Activated CD4-positive, alpha-beta T cell treated with anti-CD3 and anti-CD28 coated beads, Interleukin-2, amount 50 U/mL, for 16 hours (primary cell): ENCODE data around the gene CHSY3.

ENCODE experiments used
- DNase-seq: peaks from one replicate; pipeline ENCODE4 v3.0.0-alpha.2; 2020

CHSY3 gene

DNA sequence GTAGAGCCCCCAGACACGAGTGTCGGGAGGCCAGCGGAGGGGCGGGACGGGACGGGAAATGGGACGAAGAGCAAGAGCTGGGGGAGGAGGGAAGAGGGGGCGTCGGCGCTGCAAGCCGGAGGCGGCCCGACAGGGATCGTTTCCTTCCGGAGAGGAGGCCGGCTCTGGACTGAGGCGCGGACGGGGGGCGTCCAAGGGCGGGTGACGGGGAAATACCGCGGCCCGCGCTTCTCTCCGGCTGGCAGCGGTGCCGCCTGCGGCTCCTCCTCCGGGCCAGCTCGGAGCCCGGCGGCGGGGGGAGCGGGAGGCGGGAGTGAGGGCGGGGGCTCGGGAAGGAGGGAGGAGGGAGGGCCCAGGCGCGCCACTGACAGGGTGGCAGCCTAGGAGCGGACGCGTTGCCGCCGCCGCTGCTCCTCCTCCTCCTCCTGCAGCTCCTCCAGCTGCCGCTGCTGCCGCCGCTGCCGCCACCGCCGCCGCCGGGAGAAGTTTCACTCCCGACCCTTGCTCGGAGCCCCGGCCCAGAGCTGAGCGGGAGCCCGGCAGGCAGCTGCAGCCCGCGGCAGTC, at the start of gene CHSY3:
Gene CHSY3 (plus strand): TSS at position 364 of the 565 bp plus-strand sequence.
- DNase-seq = peak; percentile 52

DNA sequence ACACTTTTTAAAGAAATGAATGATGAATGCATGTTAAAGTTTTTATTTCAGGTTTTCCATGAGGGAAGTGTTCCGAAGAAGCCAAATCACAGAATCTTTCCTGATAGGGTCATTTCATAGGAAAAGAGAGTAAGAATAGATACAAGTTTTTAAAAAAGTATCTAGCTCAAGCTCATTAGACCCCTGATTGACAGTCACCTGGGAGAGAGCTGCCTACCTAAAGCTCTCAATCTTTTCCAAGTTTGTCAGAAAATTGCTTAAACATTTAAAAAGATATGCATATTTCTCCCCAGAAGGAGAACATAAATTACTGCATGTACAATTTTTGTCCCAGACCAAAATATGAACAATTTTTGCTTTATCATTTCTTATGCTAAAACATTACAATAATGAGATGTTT, 47.9 kb upstream of the CHSY3 start:
- no peak for DNase-seq

DNA sequence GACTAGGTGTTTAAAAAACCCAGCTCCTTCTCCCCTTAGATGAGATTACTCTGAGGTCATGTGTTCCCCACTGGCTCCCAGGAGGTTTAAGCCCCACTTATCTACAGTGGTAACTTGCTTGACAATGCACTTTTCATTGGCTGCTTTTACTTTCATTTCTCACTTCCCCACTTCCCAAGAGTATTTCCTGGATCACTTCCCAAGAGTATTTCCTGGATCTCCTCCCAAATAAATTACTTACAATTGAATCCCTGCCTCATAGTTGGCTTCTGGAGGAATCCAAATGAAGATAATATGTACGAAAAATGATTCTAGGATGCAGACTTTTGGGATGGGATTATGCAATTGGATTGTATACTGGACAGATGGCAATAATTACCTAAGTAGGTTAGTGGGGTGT, 47.1 kb upstream of the CHSY3 start:
- DNase-seq = no peak

DNA sequence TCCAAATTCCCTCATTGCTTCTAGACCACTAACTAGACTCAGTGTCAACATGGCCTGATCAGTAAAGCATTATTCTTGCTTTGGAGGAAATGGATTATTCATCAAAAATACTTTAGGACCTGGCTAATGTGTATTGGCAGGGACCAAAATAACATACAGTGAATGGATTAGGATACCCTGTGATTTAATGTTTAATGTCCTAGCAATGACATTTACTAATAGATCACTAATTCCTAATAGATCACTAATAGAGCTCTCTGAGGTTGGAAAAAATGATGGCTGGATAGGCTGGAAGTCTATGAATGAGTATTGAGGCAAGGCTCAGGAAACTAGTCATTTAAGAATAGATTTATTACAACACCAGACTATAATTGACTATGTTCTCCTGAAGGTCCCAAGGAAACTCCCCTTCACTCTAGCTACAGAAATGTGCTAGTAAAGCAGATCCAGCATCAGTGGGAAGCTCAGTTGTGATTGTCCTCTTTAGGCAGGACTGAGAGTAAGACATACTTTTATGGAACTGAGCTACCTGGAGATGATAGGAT, 46.1 kb upstream of the CHSY3 start:
- DNase-seq = no peak

DNA sequence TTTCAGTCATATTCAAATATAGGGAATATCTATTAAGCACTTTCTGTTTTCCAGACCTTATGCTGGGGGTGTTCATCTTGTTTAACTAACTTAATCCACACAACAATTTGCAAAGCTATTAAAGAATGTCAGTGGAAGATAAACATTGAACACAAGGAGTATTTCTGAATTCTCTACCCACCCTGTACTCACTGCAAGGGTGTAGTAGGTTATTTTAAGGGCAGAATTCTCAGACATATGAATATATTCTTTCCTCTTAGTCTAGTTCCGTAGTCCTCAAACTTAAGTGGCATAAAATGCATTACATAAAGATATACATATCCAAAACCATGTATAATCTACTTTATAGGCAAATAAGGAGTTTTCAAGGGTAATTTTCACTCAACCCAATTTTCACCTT, 19.9 kb upstream of the CHSY3 start:
- no peak for DNase-seq

DNA sequence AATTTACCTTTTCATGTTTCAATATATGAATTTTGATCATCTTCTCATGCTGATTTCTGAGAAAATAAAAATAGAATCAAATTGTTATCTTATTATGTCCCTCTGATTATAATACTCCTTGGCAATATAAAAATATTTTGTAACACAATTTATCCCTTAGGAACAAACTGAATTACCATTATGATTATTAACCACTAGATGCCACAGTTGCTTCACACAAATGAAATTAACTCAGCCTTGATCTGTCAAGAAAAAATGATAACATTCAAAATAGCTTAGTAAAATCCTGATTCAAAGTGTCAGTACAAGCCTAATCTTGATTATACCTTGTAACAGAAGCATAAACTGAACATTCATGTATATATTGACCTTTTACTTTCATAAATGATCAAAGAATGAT, 4.8 kb upstream of the CHSY3 start:
- DNase-seq = no peak

DNA sequence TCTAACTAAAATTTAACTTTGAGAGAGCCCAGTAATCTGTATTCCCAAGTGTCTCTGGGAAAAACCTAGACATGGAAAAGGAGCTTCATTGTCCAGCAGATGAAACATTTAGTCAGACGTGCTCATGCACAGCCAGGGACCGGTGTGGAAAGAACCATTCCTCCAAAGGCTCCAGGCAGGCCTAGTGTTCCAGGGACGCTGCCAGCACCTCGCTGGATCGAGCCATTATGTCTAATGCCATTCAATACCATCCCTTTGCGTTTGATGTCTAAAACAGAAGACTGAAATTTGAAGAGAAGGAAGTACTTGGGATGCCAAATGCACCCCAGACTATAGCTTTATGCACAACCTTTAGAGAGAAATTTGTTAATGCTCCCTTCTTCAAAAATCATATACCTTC, 1.4 kb upstream of the CHSY3 start:
- DNase-seq = no peak

DNA sequence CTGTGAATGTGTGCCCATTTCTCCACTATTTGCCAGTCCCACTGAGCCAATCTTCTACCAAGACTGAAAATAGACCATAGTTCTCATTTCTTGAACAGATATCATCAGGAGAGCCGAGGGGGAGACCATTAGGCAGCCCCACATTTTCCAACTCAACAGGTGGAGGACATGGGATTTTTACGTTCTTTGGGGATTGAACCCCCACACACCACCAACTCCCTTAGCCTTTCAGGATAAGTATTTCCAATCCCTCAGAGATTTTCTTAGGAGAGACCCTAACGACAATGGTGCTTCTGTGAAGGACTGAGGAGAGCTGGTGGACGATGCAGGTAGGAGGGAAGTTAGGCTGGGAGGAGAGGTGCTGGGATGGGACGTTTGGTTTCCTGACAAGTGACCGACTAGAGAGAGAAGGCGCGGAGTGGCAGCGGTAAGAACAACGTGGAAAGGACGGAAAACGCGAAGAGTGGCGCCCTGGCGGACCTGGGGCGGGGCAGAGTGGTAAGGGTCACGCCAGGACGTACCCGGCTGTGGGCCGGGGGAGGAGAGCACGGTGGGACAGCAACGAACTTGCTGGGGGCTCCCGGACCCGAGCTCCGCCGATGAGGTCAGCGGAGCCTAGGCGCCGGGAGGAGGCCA, 681 bp upstream of the CHSY3 start:
- DNase-seq = no peak

DNA sequence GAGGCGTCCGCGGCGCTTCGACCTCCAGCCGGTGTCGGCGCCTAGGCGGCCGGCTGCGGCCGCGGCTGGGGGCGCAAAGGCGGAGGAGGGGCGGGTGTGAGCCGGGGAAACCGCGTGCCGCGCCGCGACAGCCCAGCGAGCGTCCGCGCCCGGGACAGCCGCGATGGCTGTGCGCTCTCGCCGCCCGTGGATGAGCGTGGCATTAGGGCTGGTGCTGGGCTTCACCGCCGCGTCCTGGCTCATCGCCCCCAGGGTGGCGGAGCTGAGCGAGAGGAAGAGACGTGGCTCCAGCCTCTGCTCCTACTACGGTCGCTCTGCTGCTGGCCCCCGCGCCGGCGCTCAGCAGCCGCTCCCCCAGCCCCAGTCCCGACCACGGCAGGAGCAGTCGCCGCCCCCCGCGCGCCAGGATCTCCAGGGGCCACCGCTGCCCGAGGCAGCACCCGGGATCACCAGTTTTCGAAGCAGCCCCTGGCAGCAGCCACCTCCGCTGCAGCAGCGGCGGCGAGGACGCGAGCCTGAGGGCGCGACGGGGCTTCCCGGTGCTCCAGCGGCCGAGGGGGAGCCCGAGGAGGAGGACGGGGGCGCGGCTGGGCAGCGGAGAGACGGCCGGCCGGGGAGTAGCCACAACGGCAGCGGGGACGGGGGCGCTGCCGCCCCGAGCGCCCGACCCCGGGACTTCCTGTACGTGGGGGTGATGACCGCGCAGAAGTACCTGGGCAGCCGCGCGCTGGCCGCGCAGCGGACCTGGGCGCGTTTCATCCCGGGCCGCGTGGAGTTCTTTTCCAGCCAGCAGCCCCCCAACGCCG, 605 bp downstream of the CHSY3 start:
- no peak for DNase-seq

DNA sequence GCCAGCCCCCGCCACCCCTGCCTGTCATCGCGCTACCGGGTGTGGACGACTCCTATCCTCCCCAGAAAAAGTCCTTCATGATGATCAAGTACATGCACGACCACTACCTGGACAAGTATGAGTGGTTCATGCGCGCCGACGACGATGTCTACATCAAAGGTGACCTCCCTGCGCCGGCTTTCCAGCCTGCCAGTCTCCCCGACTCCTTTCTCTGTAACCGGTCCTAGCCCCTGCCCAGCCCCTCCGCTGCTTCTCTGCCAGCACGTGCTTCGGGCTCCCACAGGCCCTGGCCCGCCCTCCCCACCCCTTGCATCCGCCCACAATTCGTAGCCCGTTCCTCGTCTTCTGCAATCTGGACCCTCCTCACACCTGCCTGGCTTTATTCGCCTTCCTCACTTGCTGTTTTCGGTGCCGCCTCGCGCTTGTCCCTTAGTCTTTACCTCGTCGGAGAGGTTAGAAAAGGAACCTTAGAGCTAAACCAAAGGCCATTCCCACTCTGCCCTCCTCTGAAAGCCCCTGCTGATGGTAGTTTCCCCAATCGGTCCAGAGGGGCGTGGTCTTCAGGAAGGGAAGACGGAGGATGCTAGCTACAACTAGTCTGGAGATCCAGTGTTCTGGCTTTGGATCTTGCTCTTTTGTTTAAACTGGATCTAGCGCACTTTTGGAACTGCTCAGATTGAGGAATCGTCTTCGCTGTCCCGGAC, 1.4 kb downstream of the CHSY3 start:
- DNase-seq = no peak

DNA sequence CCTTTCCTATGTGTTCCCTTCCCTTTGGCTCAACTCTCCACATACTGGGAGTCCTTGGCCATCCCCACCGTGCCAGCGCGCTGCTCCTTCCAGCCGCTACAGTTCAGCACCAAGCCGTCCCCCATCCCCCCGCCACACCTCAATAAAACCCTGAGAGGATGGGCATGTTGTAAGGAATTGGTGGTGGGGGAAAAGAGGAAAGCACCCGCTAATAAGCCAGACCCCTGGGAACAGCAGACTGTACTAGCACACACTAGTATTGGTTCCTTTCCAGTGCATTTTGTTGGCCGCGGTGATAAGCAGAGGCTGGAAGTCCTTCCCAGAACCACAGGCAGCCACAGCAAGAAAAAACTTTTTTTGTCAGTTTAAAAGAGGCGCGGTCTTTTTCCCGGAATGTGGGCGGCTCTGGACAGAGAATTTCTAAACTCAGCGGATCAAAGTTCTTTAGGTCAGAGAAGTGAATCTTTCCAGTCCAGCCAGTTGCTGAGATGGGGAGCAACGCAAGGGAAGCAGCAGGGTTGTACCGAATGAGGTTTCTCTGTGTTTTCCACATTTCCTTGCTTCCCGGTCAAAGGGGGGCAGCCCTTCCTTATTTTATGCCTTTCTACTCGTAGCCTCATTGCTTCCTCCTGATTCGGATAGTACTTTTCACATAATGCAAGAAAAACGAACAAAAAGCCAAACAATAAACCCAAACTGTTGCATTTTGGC, 2.1 kb downstream of the CHSY3 start:
- DNase-seq = no peak

DNA sequence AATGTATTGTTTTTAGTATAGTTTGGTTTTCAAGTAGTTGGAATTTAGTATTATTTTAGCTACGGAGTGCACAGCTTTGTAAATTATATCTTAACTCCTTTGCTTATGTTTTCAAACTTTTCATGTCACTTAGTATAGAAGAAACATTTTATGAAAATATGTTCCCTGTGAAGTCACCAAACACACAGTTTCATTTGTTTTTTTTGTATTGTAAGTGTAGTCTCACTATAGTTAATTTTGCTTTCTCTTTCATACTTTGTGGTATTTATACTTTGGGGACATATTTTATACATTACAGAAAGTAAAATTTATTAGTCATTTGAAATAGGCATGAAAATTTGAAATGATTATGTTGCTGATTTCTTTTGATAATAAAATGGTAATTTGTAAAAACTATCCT, 5.0 kb downstream of the CHSY3 start:
- no peak for DNase-seq

DNA sequence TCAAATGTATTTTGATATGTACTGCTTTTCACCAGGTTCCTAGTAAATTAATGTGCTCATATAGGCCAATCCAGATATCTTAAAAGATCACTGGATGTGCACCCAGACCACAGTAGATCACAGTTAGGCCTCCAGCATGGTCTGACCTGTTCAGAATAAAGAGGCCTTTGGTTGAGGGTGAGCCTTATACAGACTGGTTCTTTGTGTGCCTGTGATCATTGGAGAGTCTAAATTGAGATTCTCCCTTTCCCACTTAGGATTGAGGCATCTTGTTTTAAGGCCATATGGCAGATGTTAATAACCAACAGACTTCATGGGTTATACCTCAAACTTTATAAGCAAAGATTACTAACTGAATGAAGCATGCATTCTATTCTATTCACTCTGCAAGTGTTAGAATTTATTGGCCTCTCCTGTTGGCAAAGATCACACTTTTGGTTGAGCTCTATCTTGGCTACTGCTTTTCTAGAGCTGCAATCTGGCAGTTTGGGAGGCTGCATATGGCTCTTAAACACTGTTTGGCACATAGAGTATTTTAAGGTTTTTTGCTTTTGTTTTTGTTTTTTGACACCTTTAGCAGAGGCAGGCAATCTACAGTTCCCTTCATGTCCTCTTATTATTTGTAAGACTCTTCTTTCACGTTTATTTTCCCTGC, 8.5 kb downstream of the CHSY3 start:
- no peak for DNase-seq

DNA sequence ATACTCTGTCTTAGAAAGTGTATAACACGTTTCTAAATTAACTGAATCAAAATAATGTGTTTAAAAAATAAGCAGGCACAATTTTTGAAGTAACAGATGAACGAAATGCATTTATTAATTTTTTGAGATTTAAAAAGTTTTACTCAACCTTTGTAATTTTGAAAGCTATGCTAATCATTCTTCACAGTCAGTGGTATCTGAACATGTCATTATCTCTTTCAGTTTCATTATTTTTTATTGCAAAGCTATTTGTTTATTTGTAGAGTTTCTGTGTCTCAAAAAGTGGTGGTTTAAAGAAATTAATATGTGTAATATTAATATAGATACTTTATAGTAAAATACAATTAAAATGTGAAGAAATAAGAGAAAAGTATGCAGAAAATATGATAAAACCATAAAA, 11.2 kb downstream of the CHSY3 start:
- DNase-seq = no peak

DNA sequence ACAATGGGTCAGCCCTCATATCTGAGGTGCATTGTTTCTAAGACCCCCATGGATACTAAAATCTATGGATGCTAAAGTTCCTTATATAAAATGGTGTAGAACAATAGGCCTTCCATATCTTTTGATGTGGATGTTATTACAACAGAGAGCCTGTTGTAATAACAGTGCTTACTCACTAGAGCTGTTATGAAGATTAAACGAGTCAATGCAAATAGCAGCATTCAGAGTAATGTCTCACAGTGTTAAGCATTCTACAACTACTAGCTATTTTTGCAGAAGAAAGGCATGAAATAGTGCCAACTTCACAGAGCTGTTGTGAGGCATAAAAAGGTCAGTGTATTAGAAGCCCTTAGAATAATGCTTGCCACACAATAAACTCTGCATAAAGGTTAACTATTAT, 13.0 kb downstream of the CHSY3 start:
- DNase-seq = no peak

DNA sequence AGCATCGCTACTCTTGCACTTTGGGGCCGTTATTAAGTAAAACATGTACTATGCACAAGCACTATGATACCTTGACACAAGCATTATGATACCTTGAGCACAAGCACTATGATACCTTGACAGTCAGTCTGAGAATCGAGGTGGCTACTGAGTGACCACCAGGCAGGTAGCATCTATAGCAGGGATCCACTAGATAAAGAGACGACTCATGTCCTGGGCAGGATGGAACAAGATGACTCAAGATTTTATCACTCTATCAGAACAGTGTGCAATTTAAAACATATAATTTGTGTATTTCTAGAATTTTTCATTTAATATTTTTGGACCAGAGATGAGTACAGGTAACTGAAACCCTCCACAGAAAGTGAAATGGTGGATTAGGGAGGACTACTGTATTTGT, 16.9 kb downstream of the CHSY3 start:
- no peak for DNase-seq

DNA sequence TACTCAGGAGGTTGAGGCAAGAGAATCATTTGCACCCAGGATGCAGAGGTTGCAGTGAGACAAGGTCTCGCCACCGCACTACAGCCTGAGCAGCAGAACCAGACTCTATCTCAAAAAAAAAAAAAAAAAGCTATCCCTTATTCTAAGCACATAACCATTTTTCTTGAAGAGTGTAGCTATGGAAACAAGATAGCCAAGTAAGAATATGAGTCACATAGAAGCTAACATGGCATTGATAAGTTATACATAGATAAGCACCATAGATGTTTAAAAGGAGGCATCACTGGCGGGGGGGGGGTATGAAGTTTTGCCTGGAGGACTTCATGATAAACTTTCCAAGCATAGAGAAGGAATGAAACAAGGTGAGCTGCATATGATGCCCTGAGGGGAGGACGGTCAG, 26.0 kb downstream of the CHSY3 start:
- DNase-seq = no peak

DNA sequence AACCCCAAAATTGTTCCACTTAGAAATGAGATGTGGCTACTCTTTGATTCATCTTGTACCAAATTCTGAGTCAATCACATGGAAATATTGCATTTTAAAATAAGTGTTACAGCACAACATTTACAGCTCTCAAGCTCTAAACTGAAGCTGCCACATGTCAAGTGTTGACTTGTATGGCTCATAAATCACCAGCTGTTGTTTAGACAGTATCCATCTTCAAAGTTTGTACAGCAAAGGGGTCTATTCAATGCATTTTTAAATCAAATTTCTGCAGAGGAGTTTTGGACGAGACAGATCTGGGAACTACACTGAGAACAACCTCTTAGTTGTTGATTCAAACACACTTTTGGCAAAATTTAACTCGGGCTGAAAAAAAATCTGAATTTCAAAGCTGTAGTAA, 31.4 kb downstream of the CHSY3 start:
- no peak for DNase-seq

DNA sequence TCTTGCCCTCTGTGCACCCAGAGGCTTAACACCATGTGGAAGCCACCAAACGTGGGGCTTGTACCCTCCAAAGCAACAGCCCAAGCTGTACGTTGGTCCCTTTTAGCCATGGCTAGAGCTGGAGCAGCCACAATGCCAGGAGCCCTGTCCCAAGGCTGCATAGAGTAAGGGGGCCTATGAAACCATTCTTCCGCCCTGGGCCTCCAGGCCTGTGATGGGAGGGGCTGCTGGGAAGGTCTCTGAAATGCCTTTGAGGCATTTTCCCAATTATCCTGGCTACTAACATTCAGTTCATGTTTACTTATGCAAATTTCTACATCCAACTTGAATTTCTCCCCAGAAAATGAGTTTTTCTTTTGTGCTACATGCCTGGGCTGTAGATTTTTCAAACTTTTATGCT, 33.8 kb downstream of the CHSY3 start:
- DNase-seq = no peak

DNA sequence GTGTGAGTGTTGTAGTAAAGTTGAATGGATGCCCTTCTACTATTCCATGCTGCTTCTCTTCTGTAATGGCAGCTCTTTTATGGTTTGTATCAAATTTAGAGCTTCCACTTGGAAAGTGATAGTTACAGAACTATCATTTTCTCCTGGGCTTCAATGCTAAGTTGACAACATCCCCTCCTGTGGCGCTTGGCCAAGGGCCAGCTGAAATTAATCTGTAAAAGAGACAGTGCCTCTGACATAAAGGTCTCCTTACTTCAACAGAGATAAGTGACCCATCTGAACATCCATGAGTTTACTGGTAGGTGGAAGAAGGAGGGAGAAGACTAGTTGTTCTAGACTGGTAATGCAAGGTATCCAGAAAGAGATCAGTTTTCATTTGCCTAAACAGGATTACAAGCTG, 39.7 kb downstream of the CHSY3 start:
- DNase-seq = no peak

DNA sequence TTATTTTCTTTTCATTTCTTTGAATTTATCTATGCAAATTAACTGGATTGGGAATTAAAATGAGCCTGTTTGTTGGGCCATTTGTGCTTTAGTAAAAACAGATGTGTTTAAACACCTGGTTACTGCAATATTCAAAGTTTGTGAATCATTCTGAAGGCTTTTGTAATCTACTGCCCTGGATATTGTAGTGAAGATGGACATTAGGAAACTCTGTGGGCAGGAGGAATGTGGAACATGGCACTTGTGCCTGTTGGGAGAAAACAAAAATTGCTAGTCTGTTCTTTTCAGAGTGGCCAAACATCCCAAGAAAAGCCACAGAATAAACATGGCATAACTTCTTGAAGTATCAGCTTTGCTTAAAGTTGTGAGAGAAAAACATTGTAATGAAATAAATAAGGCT, 40.8 kb downstream of the CHSY3 start:
- no peak for DNase-seq

DNA sequence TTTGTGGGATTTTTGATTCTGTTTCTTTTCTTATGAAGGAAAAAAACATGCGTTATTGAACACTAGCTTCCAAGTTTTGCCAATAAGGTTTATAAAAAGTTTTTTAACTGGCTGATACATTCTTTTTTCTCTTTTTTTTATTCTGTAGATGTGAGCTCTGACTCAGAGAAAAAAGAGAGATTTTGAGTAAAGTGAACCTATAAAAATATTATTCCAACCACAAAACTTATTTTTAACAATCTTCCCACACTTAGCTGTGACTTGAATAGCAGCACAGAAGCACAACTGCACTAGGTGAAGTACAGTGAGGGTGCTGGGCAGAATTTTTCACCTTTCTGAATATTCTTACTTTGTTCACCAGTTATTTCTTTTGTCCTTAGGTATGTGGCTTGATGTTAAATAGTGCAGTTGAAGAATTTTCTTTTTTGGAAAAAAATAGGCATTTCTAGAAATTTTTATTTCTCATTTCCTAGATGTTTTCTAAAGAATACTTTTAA, 41.6 kb downstream of the CHSY3 start:
- DNase-seq = no peak
